CD14-positive monocyte (primary cell): ENCODE data around the gene HK2. TPM values are rescaled to one million over a fixed set of nuclear protein-coding genes. Genes with fewer than 3 reads are reported as not detected.
A peak's percentile ranks its signal among the peaks of the same experiment; 100 is the strongest.

ENCODE experiments used
- DNase-seq, 3 donors: peaks; one replicate each; pipeline ENCODE4 v3.0.0-alpha.2; 2011 to 2022
- H2AFZ ChIP-seq: 2 replicates; pipeline ENCODE4 v1.6.0; 2012; ENCODE audit warnings: mild to moderate bottlenecking, low read depth, low read length, inconsistent platforms; ENCODE audit not compliant: insufficient read depth, poor library complexity, severe bottlenecking
- H3K27ac ChIP-seq, 2 donors: 1 replicate in 1 of 2; 2 replicates in 1 of 2; pipeline ENCODE4 v1.5.1; 2012 to 2013; ENCODE audit warnings: low read length in 2 of 2, control low read depth in 1 of 2, inconsistent platforms in 1 of 2, low read depth in 1 of 2, mild to moderate bottlenecking in 1 of 2
- H3K27me3 ChIP-seq, 2 donors: one replicate each; pipeline versions ENCODE4 v1.6.0 to v1.6.1; 2011 to 2013; ENCODE audit warnings: low read length in 2 of 2; ENCODE audit not compliant: control insufficient read depth in 2 of 2, insufficient read depth in 2 of 2
- H3K36me3 ChIP-seq, 2 donors: replicated peaks in 1 of 2; 1 replicate in 1 of 2; 2 replicates in 1 of 2; pipeline versions ENCODE4 v1.5.1 to v1.6.1; 2012 to 2013; ENCODE audit warnings: low read length in 2 of 2, control low read depth in 1 of 2, inconsistent platforms in 1 of 2, mild to moderate bottlenecking in 1 of 2; ENCODE audit not compliant: insufficient read depth in 2 of 2, control insufficient read depth in 1 of 2
- H3K4me1 ChIP-seq, 2 donors: 1 replicate in 1 of 2; 2 replicates in 1 of 2; pipeline versions ENCODE4 v1.5.1 to v1.6.1; 2012 to 2013; ENCODE audit warnings: low read length in 2 of 2, control low read depth in 1 of 2, inconsistent platforms in 1 of 2, mild to moderate bottlenecking in 1 of 2, moderate library complexity in 1 of 2; ENCODE audit not compliant: insufficient read depth in 2 of 2, control insufficient read depth in 1 of 2
- H3K4me2 ChIP-seq: replicated peaks from 2 replicates; pipeline ENCODE3; 2012; ENCODE audit warnings: low read length, moderate library complexity, mild to moderate bottlenecking; ENCODE audit not compliant: poor library complexity, severe bottlenecking; ENCODE audit errors: extremely low read depth
- H3K4me3 ChIP-seq, 3 experiments: fragments of 200-600 bp in 1 of 3; sonication (generic) in 1 of 3; replicated peaks in 1 of 3; 1 replicate in 2 of 3; 2 replicates in 1 of 3; pipeline ENCODE4 v1.5.1; 2011 to 2013; ENCODE audit warnings: low read length in 3 of 3, mild to moderate bottlenecking in 3 of 3, control low read depth in 2 of 3, low read depth in 2 of 3, inconsistent platforms in 1 of 3, moderate library complexity in 1 of 3
- H3K79me2 ChIP-seq: 2 replicates; pipeline ENCODE4 v1.6.0; 2012; ENCODE audit warnings: mild to moderate bottlenecking, control low read depth, inconsistent platforms, low read length, moderate library complexity; ENCODE audit not compliant: insufficient read depth
- H3K9ac ChIP-seq: 2 replicates; pipeline ENCODE4 v1.6.0; 2017; ENCODE audit warnings: low read length, mild to moderate bottlenecking; ENCODE audit not compliant: insufficient read depth, poor library complexity, severe bottlenecking
- H3K9me3 ChIP-seq, 2 donors: replicated peaks in 1 of 2; 1 replicate in 1 of 2; 2 replicates in 1 of 2; pipeline versions ENCODE4 v1.5.1 to v1.6.1; 2012 to 2013; ENCODE audit warnings: low read length in 2 of 2, control low read depth in 1 of 2; ENCODE audit not compliant: control insufficient read depth in 1 of 2, insufficient read depth in 1 of 2
- H4K20me1 ChIP-seq: 2 replicates; pipeline ENCODE4 v1.6.0; 2012; ENCODE audit warnings: mild to moderate bottlenecking, low read length, control low read depth, moderate library complexity; ENCODE audit not compliant: insufficient read depth
- H3K27ac Mint-ChIP-seq, 7 donors: one replicate each; pipeline ENCODE4 v1.8.0; 2020; ENCODE audit warnings: mild to moderate bottlenecking in 7 of 7, mixed read lengths in 7 of 7, moderate library complexity in 6 of 7, inconsistent platforms in 2 of 7
- H3K27me3 Mint-ChIP-seq, 3 donors: one replicate each; pipeline ENCODE4 v1.8.0; 2021 to 2022; ENCODE audit warnings: low read depth in 3 of 3, mild to moderate bottlenecking in 3 of 3, mixed read lengths in 3 of 3, moderate library complexity in 3 of 3, inconsistent platforms in 1 of 3
- H3K36me3 Mint-ChIP-seq, 2 donors: one replicate each; pipeline ENCODE4 v1.8.0; 2020; ENCODE audit warnings: mixed read lengths in 2 of 2, inconsistent platforms in 1 of 2, mild to moderate bottlenecking in 1 of 2
- H3K4me1 Mint-ChIP-seq: one replicate; pipeline ENCODE4 v1.8.0; 2020; ENCODE audit warnings: mild to moderate bottlenecking, mixed read lengths
- H3K4me3 Mint-ChIP-seq, 2 donors: one replicate each; pipeline ENCODE4 v1.8.0; 2020; ENCODE audit warnings: mild to moderate bottlenecking in 2 of 2, mixed read lengths in 2 of 2, moderate library complexity in 1 of 2
- H3K9me3 Mint-ChIP-seq, 7 donors: one replicate each; pipeline ENCODE4 v1.8.0; 2020 to 2022; ENCODE audit warnings: mixed read lengths in 7 of 7, mild to moderate bottlenecking in 6 of 7, moderate library complexity in 6 of 7, inconsistent platforms in 2 of 7
- WGBS: methylation state at CpG from one replicate; pipeline ENCODE4 v1.1.5; 2013; ENCODE audit warnings: missing lambda C conversion rate; ENCODE audit not compliant: insufficient coverage; 5-methylcytosine and 5-hydroxymethylcytosine counted together
- intact Hi-C, 2 donors: fragments of 100-400 bp; cut with micrococcal nuclease; formaldehyde crosslinking; loops; one replicate each; pipeline versions ENCODE4 v1.15.0 to v1.15.1; 2023
- polyA plus RNA-seq, 3 donors: library from polyadenylated mRNA; depleted of rRNA in 1 of 3; unstranded in 2 of 3; stranded (reverse) in 1 of 3; fragments of 300-500 nt in 2 of 3; fragments of >200 nt in 1 of 3; fragmentation: Illumina TruSeq in 2 of 3; gene quantifications; 1 replicate in 2 of 3; 2 replicates in 1 of 3; pipeline ENCODE4 v1.2.3, GENCODE V29; 2012 to 2021
- TF ChIP-seq, protein P1 (sequence below): fragments of 200-600 bp; IDR thresholded peaks from one replicate; pipeline ENCODE4 v1.8.0; 2022; ENCODE audit warnings: antibody characterized with exemption, mild to moderate bottlenecking

HK2 gene
- polyA plus RNA-seq, 3 donors: 20.3 to 46.7 (median 29.8) TPM

DNA sequence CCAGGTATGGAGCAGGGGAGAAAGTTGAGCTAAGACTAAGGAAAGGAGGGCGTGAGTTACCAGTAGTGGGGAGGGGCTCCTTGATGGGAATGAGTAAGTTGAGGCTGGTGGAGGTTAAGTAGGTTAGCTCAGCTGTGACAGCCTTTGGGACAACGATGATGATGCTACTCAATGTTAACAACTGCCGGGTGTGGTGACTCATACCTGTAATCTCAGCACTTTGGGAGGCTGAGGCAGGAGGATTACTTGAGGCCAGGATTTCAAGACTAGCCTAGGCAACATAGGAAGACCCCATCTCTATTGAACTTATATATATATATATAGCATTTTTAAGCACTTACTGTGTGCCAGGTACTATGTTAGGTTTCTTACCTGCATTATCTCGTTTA is 48.4 kb downstream of the HK2 start:
- Mint-ChIP-seq H3K4me1 (peaks cover 18% of the 10 kb centered on the region), H3K27ac (peak overlapping the region in 1 of 7 donors; percentile 54), H3K27me3 (peaks cover 0 to 1% (median 0%) of the 10 kb centered on the region in 3 donors), H3K36me3 (peaks cover 97% of the 10 kb centered on the region in 2 donors), H3K9me3 (no peaks in the 10 kb centered on the region), H3K4me3 (no peak overlapping the region)
- TF ChIP-seq, protein P1, sequence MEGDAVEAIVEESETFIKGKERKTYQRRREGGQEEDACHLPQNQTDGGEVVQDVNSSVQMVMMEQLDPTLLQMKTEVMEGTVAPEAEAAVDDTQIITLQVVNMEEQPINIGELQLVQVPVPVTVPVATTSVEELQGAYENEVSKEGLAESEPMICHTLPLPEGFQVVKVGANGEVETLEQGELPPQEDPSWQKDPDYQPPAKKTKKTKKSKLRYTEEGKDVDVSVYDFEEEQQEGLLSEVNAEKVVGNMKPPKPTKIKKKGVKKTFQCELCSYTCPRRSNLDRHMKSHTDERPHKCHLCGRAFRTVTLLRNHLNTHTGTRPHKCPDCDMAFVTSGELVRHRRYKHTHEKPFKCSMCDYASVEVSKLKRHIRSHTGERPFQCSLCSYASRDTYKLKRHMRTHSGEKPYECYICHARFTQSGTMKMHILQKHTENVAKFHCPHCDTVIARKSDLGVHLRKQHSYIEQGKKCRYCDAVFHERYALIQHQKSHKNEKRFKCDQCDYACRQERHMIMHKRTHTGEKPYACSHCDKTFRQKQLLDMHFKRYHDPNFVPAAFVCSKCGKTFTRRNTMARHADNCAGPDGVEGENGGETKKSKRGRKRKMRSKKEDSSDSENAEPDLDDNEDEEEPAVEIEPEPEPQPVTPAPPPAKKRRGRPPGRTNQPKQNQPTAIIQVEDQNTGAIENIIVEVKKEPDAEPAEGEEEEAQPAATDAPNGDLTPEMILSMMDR: no peak
- no peak overlapping the region for H3K4me2 ChIP-seq
- H3K36me3 ChIP-seq: peaks cover 100% of the 10 kb centered on the region in 2 donors
- DNase-seq: peak in 1 of 3 donors; percentile 31
- H3K9me3 ChIP-seq: no peaks in the 10 kb centered on the region
- H3K4me1 ChIP-seq: peaks cover 12 to 17% of the 10 kb centered on the region in 2 donors
- no peak overlapping the region for H3K4me3 ChIP-seq
- no peaks in the 10 kb centered on the region for H3K27me3 ChIP-seq
- H3K9ac ChIP-seq: no peak overlapping the region
- H4K20me1 ChIP-seq: peaks cover 76% of the 10 kb centered on the region
- H2AFZ ChIP-seq: no peak overlapping the region
- H3K79me2 ChIP-seq: peaks cover 4% of the 10 kb centered on the region
- H3K27ac ChIP-seq: no peak overlapping the region
- intact Hi-C loops: no loop called here
- 100% methylated on average over 1 of the region's 4 CpGs for WGBS

DNA sequence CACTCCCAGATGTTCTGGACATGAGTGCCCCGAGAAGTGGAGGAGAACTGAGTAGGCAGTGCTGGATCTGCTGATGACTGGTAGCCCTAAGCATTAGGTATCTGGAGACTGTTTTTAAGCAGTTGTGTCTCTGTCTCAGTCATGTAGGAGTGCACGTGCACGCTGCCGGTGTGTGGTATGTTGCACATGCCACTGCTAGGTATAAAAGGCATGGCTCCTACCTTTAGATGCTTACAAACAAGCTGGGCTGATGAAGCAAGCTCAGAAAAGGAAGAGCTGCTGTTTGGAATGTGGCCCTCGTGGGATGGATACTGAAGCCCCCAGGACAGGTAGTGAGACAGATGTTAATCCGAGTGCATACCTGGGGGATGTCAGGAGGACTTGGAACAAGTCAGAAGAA is 49.1 kb downstream of the HK2 start:
- intact Hi-C loops: no loop called here
- peaks cover 0 to 1% (median 0%) of the 10 kb centered on the region in 3 donors for H3K27me3 Mint-ChIP-seq
- peak overlapping the region in 5 of 7 donors; percentile 42 to 81 (median 62) for H3K27ac Mint-ChIP-seq
- H3K36me3 Mint-ChIP-seq: peaks cover 97% of the 10 kb centered on the region in 2 donors
- no peak overlapping the region for H3K4me3 Mint-ChIP-seq
- Histone ChIP-seq H3K9ac (no peak overlapping the region), H3K79me2 (no peaks in the 10 kb centered on the region), H4K20me1 (peaks cover 73% of the 10 kb centered on the region), H3K4me2 (no peak overlapping the region), H3K36me3 (peaks cover 100% of the 10 kb centered on the region in 2 donors), H3K27me3 (no peaks in the 10 kb centered on the region), H3K27ac (peak overlapping the region in 1 of 2 donors; percentile 12), H3K4me3 (no peak overlapping the region), H2AFZ (no peak overlapping the region), H3K4me1 (peaks cover 12 to 17% of the 10 kb centered on the region in 2 donors), H3K9me3 (no peaks in the 10 kb centered on the region)
- no peak for DNase-seq
- TF ChIP-seq, protein P1: no peak
- 98% methylated on average over 6 of the region's 6 CpGs for WGBS
- H3K9me3 Mint-ChIP-seq: no peaks in the 10 kb centered on the region
- peaks cover 18% of the 10 kb centered on the region for H3K4me1 Mint-ChIP-seq
